ENCODE results near the gene PRDM11.

DNA sequence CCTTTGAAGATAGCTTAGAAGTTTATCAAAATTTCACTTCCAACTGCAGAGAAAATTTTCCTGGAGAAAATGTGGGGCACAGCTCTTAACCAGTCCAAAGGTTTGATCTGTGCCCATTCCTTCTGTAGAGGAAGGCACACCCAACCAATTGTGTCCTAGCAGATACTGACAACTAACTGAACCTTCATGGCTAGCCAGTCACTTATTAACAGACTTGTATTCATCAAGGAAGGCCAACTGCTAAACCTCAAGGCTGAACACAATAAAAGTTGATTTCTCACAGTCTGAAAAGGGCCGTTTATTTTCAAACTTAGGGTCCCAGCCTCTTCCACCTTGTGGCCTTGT, 120.2 kb downstream of the PRDM11 start:
- TF ChIP-seq, protein P1, sequence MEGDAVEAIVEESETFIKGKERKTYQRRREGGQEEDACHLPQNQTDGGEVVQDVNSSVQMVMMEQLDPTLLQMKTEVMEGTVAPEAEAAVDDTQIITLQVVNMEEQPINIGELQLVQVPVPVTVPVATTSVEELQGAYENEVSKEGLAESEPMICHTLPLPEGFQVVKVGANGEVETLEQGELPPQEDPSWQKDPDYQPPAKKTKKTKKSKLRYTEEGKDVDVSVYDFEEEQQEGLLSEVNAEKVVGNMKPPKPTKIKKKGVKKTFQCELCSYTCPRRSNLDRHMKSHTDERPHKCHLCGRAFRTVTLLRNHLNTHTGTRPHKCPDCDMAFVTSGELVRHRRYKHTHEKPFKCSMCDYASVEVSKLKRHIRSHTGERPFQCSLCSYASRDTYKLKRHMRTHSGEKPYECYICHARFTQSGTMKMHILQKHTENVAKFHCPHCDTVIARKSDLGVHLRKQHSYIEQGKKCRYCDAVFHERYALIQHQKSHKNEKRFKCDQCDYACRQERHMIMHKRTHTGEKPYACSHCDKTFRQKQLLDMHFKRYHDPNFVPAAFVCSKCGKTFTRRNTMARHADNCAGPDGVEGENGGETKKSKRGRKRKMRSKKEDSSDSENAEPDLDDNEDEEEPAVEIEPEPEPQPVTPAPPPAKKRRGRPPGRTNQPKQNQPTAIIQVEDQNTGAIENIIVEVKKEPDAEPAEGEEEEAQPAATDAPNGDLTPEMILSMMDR (IDR thresholded peaks at IDR 0.05; ENCODE audit: borderline replicate concordance, extremely low read depth, low read length, poor library complexity, severe bottlenecking) = no peak
- TF ChIP-seq EZH2 (IDR thresholded peaks at IDR 0.05; ENCODE audit: borderline replicate concordance, low read depth, low read length, severe bottlenecking) = no peak

Measured in DND-41 (cell line).